Activated CD8-positive, alpha-beta memory T cell treated with anti-CD3 and anti-CD28 coated beads for 1 hour (primary cell): Measurements from ENCODE around the gene FBXO24.

Experiments used
- DNase-seq, 2 donors: peaks; one replicate each; pipeline ENCODE4 v3.0.0-alpha.2; 2020; ENCODE audit warnings: low read depth in 1 of 2; ENCODE audit errors: extremely low read depth in 1 of 2

Gene FBXO24

GRCh38 chr7:100589341-100589947, 3.3 kb downstream of the FBXO24 start:
- no peak for DNase-seq

GRCh38 chr7:100590077-100590737, 4.1 kb downstream of the FBXO24 start:
- no peak for DNase-seq

GRCh38 chr7:100591596-100591995, 5.5 kb downstream of the FBXO24 start:
- DNase-seq: no peak

GRCh38 chr7:100595188-100595587, 9.1 kb downstream of the FBXO24 start:
- DNase-seq: no peak

GRCh38 chr7:100598425-100598824, 12.3 kb downstream of the FBXO24 start:
- DNase-seq: no peak

- DNase-seq: no peak
These were observed 14.0 kb downstream of the FBXO24 start for GRCh38 chr7:100599911-100600729.

GRCh38 chr7:100600730-100601038, 14.6 kb downstream of the FBXO24 start:
- DNase-seq: no peak

- no peak for DNase-seq
These were observed 17.0 kb downstream of the FBXO24 start for GRCh38 chr7:100602889-100603725.

GRCh38 chr7:100603726-100604027, 17.5 kb downstream of the FBXO24 start:
- no peak for DNase-seq

GRCh38 chr7:100604028-100604975, 18.2 kb downstream of the FBXO24 start:
- peak; percentile 34 to 61 for DNase-seq

- DNase-seq: no peak
These were observed 19.1 kb downstream of the FBXO24 start for GRCh38 chr7:100604976-100605911.

- no peak for DNase-seq
These were observed 20.2 kb downstream of the FBXO24 start for GRCh38 chr7:100606313-100606712.

GRCh38 chr7:100607111-100607510, 21.0 kb downstream of the FBXO24 start:
- DNase-seq: no peak

GRCh38 chr7:100609958-100610357, 23.8 kb downstream of the FBXO24 start:
- no peak for DNase-seq

- DNase-seq: peak; percentile 93 to 96
These were observed 26.0 kb downstream of the FBXO24 start, which contains the start of gene MOSPD3 for GRCh38 chr7:100611983-100612729. Gene MOSPD3, plus strand, starts transcription at chr7:100612540. Its CDS starts 252 bp downstream, at chr7:100612792.

- no peak for DNase-seq
These were observed 26.7 kb downstream of the FBXO24 start for GRCh38 chr7:100612730-100613390.

GRCh38 chr7:100613412-100614175, 27.5 kb downstream of the FBXO24 start:
- no peak for DNase-seq
